Caki2 (cell line): Measurements from ENCODE around the gene CAD. TPM values are rescaled to one million over a fixed set of nuclear protein-coding genes. Genes with fewer than 3 reads are reported as not detected.

Experiments
- DNase-seq: peaks from one replicate; pipeline ENCODE4 v3.0.0-alpha.2; 2015; ENCODE audit warnings: low read depth
- in situ Hi-C: cut with HindIII; loops from 2 replicates; pipeline ENCODE4 v1.10.0; 2016; ENCODE audit warnings: low sequenced_read_pairs, low pct_unique_long_range_greater_than_20kb, mixed read lengths
- total RNA-seq: library from RNA; depleted of rRNA; stranded (reverse); fragments of >200 nt; shearing (Covaris generic); gene quantifications from 2 replicates; pipeline ENCODE4 v1.2.3, GENCODE V29; 2014; ENCODE audit warnings: low replicate concordance; rRNA removed

The CAD gene
- total RNA-seq, 1 experiment from 2014 or later, result 34.9 TPM

DNA sequence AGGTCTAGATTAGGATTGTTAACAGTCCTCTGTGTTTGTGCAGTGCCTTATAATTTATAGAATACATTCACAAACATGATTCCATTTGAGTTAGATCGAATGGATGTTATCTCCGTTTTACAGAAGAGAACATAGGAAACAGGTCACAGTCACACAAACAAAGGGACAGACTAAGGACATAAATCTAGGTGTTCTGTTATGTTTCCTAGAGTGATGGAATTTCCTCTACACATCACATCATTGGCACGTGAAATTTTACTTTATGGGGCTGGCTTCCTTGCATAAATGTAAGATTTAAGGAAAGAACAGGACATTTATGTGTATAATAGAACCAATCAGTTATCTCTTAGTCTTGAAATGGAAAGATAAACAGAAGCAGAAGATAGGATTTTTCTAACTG, 71.4 kb downstream of the CAD start:
- in situ Hi-C loops, result no loop called here
- no peak for DNase-seq

DNA sequence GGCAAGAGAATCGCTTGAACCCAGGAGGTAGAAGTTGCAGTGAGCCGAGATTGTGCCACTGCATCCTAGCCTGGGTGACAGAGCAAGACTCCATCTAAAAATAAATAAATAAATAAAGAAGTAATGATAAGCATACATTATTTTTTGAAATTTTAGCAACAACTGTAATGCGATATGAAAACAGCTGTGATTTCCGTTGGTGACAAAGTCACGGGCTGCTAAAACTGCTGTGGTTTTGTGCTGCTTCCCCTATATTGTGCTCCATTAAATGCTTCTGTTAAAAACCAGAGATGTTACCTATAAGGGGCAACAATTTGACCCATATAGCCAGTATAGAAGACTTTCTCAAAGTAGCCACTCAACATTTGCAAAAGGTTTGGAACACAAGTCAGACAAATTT, 73.4 kb downstream of the CAD start:
- in situ Hi-C loops, result no loop called here
- no peak for DNase-seq

DNA sequence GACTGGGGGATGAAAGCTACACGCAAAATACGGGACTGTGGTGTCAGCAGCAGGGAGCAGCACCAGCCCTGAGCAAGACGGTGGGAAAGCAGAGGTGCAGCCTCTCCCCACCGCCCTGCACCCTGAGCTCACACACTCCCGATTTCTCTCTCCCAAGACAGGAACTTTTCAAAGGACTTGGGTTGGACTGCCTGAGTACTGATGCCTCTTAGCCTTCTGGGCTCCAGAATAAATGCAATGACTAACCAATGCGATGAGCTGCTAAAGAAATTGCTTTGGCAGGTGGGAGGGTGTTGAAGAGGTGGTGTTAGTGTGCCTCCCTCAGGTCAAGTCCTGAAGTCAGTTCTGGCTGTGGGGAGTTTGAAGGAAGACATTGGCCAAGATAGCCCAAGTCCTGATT, 74.7 kb downstream of the CAD start:
- in situ Hi-C loops, result no loop called here
- DNase-seq, result no peak

Other genes starting within 250 kb of the CAD start
- gene MAPRE3, start 246.7 kb upstream of the CAD start, total RNA-seq, result 25.9 and 33.5 TPM in 2 replicates
- 104 and 106 TPM in 2 replicates for gene TMEM214, start 184.4 kb upstream of the CAD start, total RNA-seq
- gene AGBL5, start 165.7 kb upstream of the CAD start, total RNA-seq, result 41.8 and 54.5 TPM in 2 replicates
- gene OST4, start 145.7 kb upstream of the CAD start, total RNA-seq, result 676 and 788 TPM in 2 replicates
- gene EMILIN1, start 138.8 kb upstream of the CAD start, total RNA-seq, result 0.07 and 0.58 TPM in 2 replicates
- 3.2 and 4.8 TPM in 2 replicates for gene KHK, start 130.6 kb upstream of the CAD start, total RNA-seq
- 7.1 and 10.3 TPM in 2 replicates for gene CGREF1, start 98.2 kb upstream of the CAD start, total RNA-seq
- 0.78 TPM in 1 of 2 replicates, not detected in the other for gene ABHD1, start 93.6 kb upstream of the CAD start, total RNA-seq
- gene PREB, start 82.7 kb upstream of the CAD start, total RNA-seq, result 64.5 and 102 TPM in 2 replicates
- not detected in 2 replicates for gene PRR30, start 78.0 kb upstream of the CAD start, total RNA-seq
- gene TCF23, start 68.4 kb upstream of the CAD start, total RNA-seq, result not detected in 2 replicates
- gene ATRAID, start 5.3 kb upstream of the CAD start, total RNA-seq, result 284 and 308 TPM in 2 replicates
- gene SLC5A6, start 5.1 kb upstream of the CAD start, total RNA-seq, result 15.4 and 15.9 TPM in 2 replicates
- not detected in 2 replicates for gene SLC30A3, start 45.7 kb downstream of the CAD start, total RNA-seq
- not detected in 2 replicates for gene DNAJC5G, start 58.1 kb downstream of the CAD start, total RNA-seq
- gene TRIM54, start 65.1 kb downstream of the CAD start, total RNA-seq, result not detected in 2 replicates
- 2.2 and 5.3 TPM in 2 replicates for gene UCN, start 91.1 kb downstream of the CAD start, total RNA-seq
- 76.2 and 94.1 TPM in 2 replicates for gene MPV17, start 105.7 kb downstream of the CAD start, total RNA-seq
- gene GTF3C2, start 139.4 kb downstream of the CAD start, total RNA-seq, result 68.2 and 70.7 TPM in 2 replicates
- 23.5 and 43.0 TPM in 2 replicates for gene EIF2B4, start 153.0 kb downstream of the CAD start, total RNA-seq
- gene SNX17, start 153.2 kb downstream of the CAD start, total RNA-seq, result 307 and 358 TPM in 2 replicates
- gene ZNF513, start 163.4 kb downstream of the CAD start, total RNA-seq, result 12.3 and 19.0 TPM in 2 replicates
- 148 and 186 TPM in 2 replicates for gene PPM1G, start 192.2 kb downstream of the CAD start, total RNA-seq
- gene NRBP1, start 211.3 kb downstream of the CAD start, total RNA-seq, result 146 and 150 TPM in 2 replicates
- gene KRTCAP3, start 225.0 kb downstream of the CAD start, total RNA-seq, result not detected in 2 replicates